H1 (cell line): ENCODE results near the gene CACNA1D. TPM values are rescaled to one million over a fixed set of nuclear protein-coding genes. Genes with fewer than 3 reads are reported as not detected.

Experiments used
- FOSL1 ChIP-seq: IDR thresholded peaks from 2 replicates; pipeline ENCODE4 v1.6.1; 2011; ENCODE audit warnings: mild to moderate bottlenecking, low read depth, low read length, moderate library complexity; ENCODE audit not compliant: insufficient read depth
- ZNF274 ChIP-seq: IDR thresholded peaks from 2 replicates; pipeline ENCODE4 v1.7.0; 2012; ENCODE audit warnings: low read length, borderline replicate concordance; ENCODE audit errors: extremely low read depth
- polyA plus RNA-seq, 7 experiments: library from polyadenylated mRNA; depleted of rRNA in 3 of 7; stranded (reverse) in 5 of 7; unstranded in 2 of 7; fragments of >200 nt in 5 of 7; fragments of 200-250 nt in 2 of 7; gene quantifications; 1 replicate in 5 of 7; 2 replicates in 1 of 7; 4 replicates in 1 of 7; pipeline versions ENCODE4 v1.2.1 to v1.2.3, GENCODE V29; 2011 to 2013; ENCODE audit warnings: missing spikeins in 2 of 7, mixed read lengths in 2 of 7
- total RNA-seq: library from RNA; stranded (reverse); fragmentation: NEBNext Ultra II Directional; extraction: Animal tissue kit (Norgen Biotek cat#: 25700); gene quantifications from 2 replicates; pipeline ENCODE4 v1.2.1, GENCODE V29; 2021

CACNA1D gene
- total and polyA plus RNA-seq, 2 of the 8 experiments (the other 6 are each of a cell fraction or from before 2014, with no cell fraction given): 2.0 to 2.9 TPM

GRCh38 chr3:53597136-53597915, 102.9 kb downstream of the CACNA1D start (continued):
- TF ChIP-seq FOSL1 (no peak), ZNF274 (no peak)
